BJ (cell line): ENCODE data around the gene ADGRE2. TPM values are rescaled to one million over a fixed set of nuclear protein-coding genes. Genes with fewer than 3 reads are reported as not detected.
"Not testable (repeated sequence)": the region's sequence is repeated elsewhere in the genome, so short reads cannot be mapped to it uniquely, and the experiment has no call there.

Source experiments
- CTCF ChIA-PET: fragments of 350-600 bp; formaldehyde crosslinking; extraction: SDS; loops from one replicate; lab custom pipeline; 2021; ENCODE audit warnings: antibody characterized with exemption, inconsistent platforms; lab: Yijun Ruan, JAX
- POLR2A ChIA-PET: fragments of 300-600 bp; sonication (Branson Sonifier 250); formaldehyde crosslinking; extraction: SDS; loops from one replicate; lab custom pipeline; 2021; ENCODE audit warnings: antibody characterized with exemption; lab: Charles Lee
- DNase-seq: peaks from one replicate; pipeline ENCODE4 v3.0.0-alpha.2; 2011; ENCODE audit warnings: low read depth
- H3K27me3 ChIP-seq: 2 replicates; pipeline ENCODE4 v1.6.0; 2011; ENCODE audit warnings: low read length; ENCODE audit not compliant: control insufficient read depth, insufficient read depth
- H3K36me3 ChIP-seq: 2 replicates; pipeline ENCODE4 v1.5.1; 2011; ENCODE audit warnings: low read length; ENCODE audit not compliant: control insufficient read depth, insufficient read depth
- H3K4me3 ChIP-seq: 2 replicates; pipeline ENCODE4 v1.5.1; 2011; ENCODE audit warnings: low read depth, mild to moderate bottlenecking, control low read depth, low read length
- polyA plus RNA-seq: library from polyadenylated mRNA; depleted of rRNA; stranded (reverse); fragments of >200 nt; gene quantifications from 2 replicates; pipeline ENCODE4 v1.2.3, GENCODE V29; 2011
- TF ChIP-seq, protein P1 (sequence below): IDR thresholded peaks from 2 replicates; pipeline ENCODE4 v1.5.1; 2011; ENCODE audit warnings: low read depth, mild to moderate bottlenecking, control low read depth, inconsistent platforms, low read length, moderate library complexity; ENCODE audit not compliant: insufficient read depth

The ADGRE2 gene
- polyA plus RNA-seq, 1 experiment: 0.72 TPM

DNA sequence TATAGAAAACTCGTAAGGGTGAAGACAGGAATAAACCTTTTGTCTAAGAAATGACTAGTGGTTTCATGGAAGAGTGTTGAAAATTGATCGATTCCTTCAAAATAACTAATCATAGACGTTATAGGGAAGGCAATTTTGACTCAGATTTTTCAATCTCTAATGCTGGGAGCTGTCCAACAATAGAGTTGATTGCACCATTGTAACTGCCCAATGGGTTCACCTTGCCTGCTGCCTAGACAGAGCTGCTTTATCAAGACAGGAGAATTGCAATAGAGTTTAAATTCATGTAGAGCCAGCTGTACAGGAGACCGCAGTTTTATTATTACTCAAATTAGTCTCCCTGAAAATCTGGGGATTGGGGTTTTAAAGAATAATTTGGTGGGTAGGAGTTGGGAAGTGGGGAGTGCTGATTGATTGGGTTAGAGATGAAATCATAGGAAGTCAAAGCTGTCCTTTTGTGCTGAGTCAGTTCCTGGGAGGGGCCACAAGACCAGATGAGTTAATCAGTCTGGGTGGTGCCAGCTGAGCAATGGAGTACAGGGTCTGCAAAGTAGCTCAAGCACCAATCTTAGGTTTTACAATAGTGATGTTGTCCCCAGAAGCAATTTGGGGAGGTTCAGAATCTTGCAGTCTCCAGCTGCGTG lies 16.8 kb upstream of the ADGRE2 start:
- TF ChIP-seq, protein P1, sequence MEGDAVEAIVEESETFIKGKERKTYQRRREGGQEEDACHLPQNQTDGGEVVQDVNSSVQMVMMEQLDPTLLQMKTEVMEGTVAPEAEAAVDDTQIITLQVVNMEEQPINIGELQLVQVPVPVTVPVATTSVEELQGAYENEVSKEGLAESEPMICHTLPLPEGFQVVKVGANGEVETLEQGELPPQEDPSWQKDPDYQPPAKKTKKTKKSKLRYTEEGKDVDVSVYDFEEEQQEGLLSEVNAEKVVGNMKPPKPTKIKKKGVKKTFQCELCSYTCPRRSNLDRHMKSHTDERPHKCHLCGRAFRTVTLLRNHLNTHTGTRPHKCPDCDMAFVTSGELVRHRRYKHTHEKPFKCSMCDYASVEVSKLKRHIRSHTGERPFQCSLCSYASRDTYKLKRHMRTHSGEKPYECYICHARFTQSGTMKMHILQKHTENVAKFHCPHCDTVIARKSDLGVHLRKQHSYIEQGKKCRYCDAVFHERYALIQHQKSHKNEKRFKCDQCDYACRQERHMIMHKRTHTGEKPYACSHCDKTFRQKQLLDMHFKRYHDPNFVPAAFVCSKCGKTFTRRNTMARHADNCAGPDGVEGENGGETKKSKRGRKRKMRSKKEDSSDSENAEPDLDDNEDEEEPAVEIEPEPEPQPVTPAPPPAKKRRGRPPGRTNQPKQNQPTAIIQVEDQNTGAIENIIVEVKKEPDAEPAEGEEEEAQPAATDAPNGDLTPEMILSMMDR: no peak
- Histone ChIP-seq H3K4me3 (no peak overlapping the region), H3K36me3 (no peaks in the 10 kb centered on the region), H3K27me3 (no peaks in the 10 kb centered on the region)
- ChIA-PET POLR2A (no interaction called here), CTCF (interaction anchor here (0.8 kb wide), 1 partner anchor 9 kb away, joined by 3 read pairs; no protein-coding TSS in a partner anchor)
- no peak for DNase-seq

DNA sequence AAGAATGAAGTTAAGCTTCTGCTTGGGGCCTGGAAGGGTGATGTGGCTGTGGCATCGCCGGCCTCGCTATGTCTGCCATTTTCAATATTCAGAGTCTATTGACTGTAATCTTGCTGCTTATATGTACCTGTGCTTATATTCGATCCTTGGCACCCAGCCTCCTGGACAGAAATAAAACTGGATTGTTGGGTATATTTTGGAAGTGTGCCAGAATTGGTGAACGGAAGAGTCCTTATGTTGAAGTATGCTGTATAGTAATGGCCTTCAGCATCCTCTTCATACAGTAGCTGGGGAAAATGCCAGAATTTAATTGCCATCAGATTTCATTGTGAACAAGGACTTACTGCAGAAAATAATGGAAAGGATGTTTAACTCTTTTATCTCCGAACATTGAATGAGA lies 13.9 kb upstream of the ADGRE2 start:
- DNase-seq, H3K36me3 ChIP-seq, CTCF ChIA-PET, POLR2A ChIA-PET, H3K4me3 ChIP-seq, H3K27me3 ChIP-seq: not testable (repeated sequence)

DNA sequence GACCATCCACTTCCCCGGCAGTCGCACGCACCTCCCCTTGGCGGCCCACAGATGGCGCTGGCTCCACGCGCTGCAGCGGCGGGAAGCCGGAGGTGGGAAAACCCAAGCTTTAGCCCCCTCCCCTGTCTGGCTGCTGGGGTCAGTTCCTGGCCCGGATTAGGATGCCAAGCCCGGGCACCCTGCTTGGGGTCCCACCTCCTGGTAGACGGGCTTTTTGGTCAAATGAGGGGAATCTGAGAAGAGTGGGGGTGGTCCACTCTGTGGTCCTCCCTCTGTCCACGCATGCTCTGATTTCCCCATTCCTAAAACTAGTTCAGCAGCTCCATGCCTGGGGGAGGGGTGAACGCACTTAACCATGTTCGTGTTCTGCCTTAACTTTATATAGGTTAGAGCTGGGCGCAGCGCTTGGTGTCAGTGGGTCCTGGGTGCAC lies 8.1 kb upstream of the ADGRE2 start:
- Histone ChIP-seq H3K36me3 (no peaks in the 10 kb centered on the region), H3K4me3 (no peak overlapping the region), H3K27me3 (no peaks in the 10 kb centered on the region)
- ChIA-PET CTCF (interaction anchor here (0.7 to 3.0 kb wide), 18 partner anchors 9 to 363 kb away, joined by 3 to 13 read pairs (median 4); partner anchors contain the start of gene NDUFB7), POLR2A (no interaction called here)
- TF ChIP-seq, protein P1: peak; percentile 82
- DNase-seq: no peak

DNA sequence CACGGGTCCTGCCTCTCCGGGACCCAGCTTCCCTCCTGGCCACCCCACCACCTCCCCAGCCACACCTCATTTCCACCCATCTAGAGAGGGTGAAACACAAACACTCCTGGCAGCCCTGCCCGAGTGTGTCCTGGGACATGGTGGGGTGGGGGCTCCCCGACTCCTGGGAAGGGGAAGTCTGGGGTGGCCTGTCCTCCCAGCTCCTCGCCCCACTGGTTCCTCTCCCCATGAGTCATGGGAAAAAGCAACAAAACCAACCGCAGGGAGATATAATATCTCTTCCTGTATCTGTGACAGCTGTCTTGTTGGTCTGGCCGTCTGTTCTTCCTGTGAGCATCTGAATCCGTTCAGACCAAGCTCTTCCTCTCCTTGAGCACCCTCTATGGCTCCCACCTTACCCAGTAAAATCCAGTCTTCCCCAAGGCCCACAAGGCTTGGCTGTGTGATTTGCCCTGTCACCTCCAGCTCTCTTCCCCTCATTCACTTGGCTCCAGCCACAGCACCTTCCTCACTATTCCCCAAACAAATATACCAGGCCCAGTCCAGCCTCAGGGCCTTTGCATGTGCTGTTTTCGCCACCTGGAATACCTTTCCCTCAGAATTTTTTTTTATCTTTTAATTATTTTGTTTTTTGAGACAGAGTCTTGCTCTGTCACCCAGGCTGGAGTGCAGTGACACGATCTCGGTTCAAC lies 6.9 kb upstream of the ADGRE2 start:
- H3K36me3 ChIP-seq, POLR2A ChIA-PET, H3K4me3 ChIP-seq, H3K27me3 ChIP-seq: not testable (repeated sequence)
- CTCF ChIA-PET: interaction anchor here (1.2 to 3.0 kb wide), 8 partner anchors 9 to 213 kb away, joined by 3 to 13 read pairs (median 9); partner anchors contain the start of gene NDUFB7
- DNase-seq: peak; percentile 5

DNA sequence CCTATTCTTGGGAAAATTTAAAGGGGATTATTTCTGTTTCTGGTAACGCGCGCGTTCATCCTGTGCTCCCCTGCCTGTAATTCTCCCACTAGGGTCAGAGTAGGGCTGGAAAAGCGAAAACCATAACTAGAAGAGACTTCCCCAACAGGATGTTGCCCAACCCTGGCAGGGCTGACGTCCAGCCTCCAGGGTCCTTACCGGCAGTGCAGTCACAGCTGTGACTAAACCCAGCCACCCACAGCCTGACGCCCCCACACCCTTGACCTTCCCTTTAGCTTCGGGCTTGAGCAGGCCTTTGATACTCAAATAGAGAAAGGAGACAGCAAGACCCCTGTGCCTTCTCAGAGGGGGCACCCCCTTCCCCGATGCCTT lies 6.4 kb upstream of the ADGRE2 start:
- POLR2A ChIA-PET, H3K27me3 ChIP-seq, H3K36me3 ChIP-seq, H3K4me3 ChIP-seq: not testable (repeated sequence)
- peak; percentile 4 for DNase-seq
- CTCF ChIA-PET: interaction anchor here (3.0 kb wide), 1 partner anchor 106 kb away, joined by 11 read pairs; no protein-coding TSS in a partner anchor

DNA sequence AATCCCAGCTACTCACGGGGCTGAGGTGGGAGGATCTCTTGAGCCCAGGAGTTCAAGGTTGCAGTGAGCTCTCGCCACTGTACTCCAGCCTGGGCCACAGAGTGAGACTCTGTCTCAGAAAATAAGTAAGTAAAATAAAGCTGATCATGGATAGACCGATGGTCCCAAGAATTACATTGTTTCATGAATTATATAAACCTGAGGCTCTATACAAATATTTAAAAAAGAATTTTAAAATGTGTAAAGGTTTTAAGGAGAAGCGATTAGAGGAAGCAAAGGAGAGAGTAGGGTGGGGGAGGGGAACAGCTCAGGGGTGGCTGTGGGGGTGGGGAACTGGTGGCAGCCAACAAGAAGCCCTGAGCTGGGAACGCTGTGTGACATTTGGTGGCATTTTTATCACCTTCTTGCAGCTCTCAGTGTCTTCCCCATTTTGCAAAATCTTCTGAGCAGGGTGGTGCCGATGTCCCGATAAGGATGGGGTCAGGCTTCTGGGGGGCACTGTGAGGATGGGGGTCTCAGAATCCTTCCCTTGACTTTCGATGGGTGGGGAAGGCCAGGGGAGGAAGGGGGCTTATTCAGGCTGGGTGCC lies 5.1 kb upstream of the ADGRE2 start:
- CTCF ChIA-PET, H3K27me3 ChIP-seq, H3K4me3 ChIP-seq, H3K36me3 ChIP-seq, DNase-seq, POLR2A ChIA-PET: not testable (repeated sequence)
